Fibroblast of skin of right quadriceps (primary cell): ENCODE measurements around the gene COL1A2.

Experiments used
- DNase-seq: peaks from one replicate; pipeline ENCODE4 v3.0.0-alpha.2; 2013

COL1A2 gene

GRCh38 chr7:94394437-94395140 lies at the start of gene COL1A2:
Gene COL1A2, plus strand, starts transcription at chr7:94394895. Its CDS starts 137 bp downstream, at chr7:94395032.
- peak; percentile 100 for DNase-seq

DNA sequence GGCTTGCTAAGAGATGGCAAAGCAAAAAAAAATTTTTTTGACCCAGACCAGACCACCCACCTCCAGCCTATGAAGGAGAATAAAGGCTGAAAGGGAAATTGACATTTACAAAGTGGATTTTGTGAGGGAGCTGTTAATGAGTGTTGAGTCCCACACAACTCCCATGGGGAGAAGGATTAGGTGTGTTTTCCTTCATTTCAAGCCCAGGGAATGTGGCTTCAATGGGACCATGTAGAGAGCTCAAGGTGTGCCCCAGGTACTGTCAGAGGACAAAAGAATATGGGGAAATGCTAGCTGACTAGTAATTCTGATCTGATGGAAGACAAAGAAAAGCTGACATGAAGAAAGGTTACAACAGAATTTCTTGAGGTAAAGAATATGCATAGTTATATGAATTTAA lies 48.8 kb upstream of the COL1A2 start:
- DNase-seq, result no peak

DNA sequence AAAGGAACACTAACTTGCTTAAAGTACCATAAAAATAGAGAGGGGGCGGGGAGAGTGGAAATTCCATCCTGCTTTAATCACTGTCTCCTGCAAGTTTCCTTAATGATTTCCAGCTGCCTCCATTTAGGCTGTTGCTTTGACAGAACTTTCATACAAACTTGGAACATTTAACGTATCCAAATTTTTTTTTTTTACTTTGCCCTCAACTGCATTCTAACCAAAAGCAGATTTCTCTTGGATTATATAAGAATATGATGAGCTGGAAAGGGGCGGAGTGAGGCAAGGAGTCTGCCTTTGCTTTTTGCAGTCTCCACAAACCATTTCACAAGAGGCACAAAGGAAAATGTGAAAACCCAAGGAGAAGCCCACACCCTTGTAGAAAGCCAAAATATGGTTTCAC lies 46.6 kb upstream of the COL1A2 start:
- DNase-seq, result peak; percentile 99

DNA sequence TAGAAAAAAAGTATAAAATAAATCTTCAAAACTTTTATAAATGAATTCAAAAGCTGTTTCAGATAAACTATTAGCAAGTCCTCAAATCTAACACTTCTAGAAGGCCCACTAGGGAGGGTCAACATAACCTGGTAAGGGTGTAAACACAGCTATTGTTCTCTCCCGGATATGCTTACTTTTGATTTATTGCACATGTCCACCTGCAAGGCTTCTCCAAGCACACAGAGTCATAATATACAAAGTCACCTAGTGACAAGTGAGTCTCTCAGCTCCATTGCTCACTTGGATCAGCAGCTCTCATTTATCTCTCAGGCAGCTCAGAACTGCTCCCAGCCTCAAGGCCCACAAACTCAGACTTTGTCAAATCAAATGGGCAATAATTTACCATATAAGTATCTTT lies 44.0 kb upstream of the COL1A2 start:
- no peak for DNase-seq

DNA sequence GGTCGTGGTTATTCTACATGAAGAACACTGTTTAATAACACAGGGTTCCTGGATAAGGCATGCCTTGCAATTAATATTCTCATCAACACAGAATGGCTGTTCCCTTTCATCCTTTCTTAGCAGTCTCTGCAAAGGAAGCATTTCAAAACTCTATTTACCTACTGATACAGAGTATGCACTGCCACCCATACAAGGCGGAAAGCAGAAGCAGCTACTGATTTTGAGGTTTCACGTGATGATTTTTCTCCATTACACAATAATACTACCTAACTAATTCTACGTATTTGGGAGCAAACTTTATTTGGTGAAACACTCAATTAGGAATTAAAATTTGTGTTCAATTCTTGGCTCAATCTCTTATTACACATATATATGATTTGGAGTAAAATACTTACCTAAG lies 43.0 kb upstream of the COL1A2 start:
- DNase-seq, result no peak

DNA sequence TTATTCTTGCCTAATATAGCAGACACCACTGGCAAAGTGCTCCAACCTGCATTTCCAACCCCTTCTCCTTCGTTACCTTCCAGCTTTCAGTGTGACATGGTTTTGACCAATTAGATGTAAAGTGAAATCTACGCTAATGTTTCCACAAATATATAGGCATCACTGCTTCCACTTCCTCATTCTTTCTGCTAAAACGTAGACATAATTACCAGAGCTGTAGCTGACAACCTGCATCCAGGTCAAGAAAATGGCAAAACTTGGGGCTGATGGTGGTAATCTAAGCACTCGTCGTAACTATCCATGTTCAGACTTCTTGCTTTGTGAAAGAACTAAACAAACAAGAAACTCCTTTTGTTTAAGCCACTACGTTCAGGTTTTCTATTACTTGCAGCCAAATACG lies 41.8 kb upstream of the COL1A2 start:
- no peak for DNase-seq

DNA sequence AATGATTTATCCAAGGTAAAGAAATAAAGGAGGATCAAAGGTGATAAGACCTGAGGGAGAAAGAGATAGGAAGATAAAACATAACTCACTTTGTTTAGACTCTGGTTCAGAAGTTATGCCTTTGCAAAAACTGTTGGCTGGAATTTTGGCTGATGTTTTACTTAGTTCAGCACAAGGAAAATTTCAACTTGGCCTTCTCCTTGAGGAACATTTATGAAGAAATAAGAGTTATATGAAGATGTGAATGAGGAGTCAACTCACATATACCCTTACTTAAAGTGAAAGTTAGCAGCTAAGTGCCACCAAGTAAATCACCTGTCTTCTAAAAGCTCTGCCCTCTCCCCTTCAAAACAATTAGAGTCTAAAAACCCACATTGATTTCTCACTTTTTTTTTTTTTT lies 39.7 kb upstream of the COL1A2 start:
- DNase-seq, result no peak

DNA sequence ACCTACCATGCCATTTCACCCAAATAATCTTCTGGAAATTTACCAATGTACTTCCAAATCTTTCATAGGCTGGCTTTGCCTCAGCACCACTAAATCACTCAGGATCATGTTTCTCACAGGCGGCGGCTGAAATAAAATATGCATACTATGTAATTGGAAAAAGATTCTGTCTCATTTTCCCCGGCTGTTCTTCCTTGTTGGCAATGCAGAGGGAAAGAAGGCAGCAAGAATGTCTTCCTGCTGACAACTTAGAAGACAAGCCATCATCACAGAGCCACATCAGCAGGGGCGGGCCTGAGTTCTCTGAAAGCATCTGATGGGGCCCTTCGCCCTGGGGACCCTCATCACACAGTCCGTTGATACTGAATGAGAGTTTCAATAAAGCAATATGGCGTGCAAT lies 39.2 kb upstream of the COL1A2 start:
- DNase-seq, result peak; percentile 85

GRCh38 chr7:94357076-94357475 lies 37.6 kb upstream of the COL1A2 start:
- DNase-seq, result no peak

DNA sequence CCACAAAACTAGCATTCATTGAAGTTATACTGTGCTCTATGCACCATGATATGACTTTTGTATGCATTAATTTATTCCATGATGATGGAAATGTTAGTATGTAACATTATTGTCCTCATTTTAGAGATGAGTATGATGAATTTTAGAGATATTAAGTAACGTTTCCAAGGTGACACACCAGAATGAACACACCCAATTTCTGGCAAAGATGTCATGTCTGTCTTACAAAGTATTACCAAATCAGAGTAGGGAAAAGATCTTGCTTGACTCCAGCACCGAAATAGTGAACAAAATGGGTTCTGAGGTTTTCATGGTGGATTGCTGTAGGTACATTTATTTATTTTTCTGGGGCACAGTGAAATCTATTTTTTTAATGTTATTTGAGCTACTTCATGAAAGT lies 33.8 kb upstream of the COL1A2 start:
- no peak for DNase-seq

DNA sequence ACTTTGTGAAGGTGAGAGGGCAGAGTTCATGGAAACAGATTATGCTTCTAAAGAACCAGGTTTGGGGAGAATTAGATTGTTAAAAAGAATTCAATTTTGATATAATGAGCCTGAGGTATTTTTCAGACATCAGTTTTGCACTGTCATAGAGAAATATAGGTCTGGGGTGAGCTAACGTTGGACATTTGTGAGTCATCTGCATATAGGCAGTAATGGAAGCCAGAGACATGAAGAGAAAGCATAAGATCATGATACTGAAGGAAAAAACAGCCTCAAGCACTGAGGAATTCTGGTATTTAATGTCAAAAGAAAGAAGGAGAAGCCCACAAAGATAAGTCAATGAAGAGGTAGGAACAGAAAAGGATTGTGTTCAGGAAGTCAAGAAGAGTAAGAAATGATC lies 32.4 kb upstream of the COL1A2 start:
- peak; percentile 54 for DNase-seq

DNA sequence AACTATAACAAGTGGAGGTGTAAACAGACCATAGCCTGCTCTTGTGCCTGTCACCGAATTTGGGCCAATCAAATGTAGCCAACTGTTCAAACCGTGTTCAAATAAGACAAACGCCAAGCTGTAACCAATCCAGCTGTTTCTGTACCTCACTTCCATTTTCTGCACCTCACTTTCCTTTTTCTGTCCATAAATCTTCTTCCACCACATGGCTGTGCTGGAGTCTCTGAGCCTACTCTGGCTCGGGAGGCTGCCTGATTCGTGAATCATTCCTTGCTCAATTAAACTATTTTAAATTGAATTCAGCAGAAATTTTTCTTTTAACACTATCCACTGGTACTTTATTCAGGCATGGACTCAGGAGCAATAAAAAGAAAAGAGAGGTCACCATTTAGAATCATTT lies 29.9 kb upstream of the COL1A2 start:
- peak; percentile 55 for DNase-seq

DNA sequence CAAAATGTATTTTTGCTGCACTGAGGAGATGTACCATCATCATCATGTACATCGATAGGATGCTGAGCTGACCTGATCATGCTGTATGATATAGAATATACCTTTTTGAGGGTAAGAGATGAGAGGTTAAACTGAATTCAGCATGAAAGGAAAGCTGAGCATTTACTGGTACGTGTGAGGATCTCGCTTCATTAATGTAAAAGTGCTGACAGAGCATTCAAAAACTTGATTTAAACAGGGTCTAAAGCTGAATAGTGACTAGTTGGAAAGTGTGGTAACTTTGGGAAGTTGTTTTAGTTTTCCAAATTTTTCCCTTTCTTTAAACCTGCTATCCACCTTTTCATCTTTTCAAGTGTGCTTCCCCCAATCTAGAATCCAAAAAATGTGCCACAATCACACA lies 28.5 kb upstream of the COL1A2 start:
- DNase-seq, result no peak

DNA sequence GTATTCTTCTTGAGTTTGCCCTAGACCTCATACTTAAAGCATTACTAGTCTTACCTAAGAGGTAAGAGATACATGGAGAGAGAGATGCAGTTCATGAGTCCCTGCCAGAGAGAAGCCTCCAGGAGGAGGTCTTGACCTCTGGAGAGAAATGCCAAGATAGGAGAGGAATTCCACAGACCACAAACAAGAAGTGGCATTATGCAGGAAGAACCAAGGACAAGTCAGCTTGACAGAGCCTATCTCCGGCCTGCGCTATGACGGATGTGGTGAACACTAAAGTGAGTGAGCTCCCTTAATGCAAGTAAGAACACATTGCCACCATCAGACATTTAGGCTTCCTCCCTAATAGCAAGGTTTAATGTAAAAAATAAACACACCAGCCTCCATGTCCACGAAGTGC lies 27.9 kb upstream of the COL1A2 start:
- DNase-seq, result no peak

DNA sequence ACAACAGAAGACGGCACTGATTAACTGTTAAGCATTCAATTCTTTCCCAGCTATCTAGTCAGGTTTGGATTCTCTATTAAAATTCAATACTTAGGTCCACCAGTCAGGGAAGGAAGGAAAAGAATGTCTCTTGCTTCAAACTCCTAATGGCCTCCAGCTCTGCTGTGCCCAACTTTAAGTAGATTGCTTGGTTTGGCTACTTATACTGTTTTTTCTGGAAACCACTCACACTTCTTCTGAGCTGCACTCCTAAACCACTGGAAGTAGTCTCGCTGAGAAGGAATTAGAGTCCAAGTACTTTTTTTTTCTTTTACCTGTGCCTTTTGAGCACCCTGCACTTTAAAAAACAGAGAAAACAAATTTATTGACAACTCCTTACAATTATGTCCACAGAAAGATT lies 26.7 kb upstream of the COL1A2 start:
- peak; percentile 75 for DNase-seq

DNA sequence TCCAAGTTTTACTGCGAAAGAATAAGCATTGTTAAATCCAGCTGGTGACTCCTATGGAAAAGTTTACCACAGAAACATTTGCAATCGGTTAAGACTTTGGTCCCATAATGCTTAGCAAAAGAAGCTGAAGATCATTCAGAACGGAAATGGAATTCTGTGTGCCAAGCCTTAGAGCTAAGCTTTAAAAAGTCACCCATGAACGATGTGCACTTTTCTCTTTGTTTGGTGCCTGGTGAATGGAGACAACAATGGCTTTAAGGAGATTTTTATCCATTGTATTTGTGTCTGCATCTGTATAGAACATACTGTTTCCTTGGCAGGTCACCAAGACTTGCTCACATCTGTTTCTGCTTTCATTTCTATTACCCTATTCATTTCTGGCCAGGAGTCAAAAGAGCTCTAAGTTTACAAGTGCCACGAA lies 26.3 kb upstream of the COL1A2 start:
- peak; percentile 92 for DNase-seq

- peak; percentile 96 for DNase-seq
Observed at GRCh38 chr7:94374231-94374630, 20.5 kb upstream of the COL1A2 start.

GRCh38 chr7:94374721-94375566 lies 19.8 kb upstream of the COL1A2 start:
- DNase-seq, result peak; percentile 96

DNA sequence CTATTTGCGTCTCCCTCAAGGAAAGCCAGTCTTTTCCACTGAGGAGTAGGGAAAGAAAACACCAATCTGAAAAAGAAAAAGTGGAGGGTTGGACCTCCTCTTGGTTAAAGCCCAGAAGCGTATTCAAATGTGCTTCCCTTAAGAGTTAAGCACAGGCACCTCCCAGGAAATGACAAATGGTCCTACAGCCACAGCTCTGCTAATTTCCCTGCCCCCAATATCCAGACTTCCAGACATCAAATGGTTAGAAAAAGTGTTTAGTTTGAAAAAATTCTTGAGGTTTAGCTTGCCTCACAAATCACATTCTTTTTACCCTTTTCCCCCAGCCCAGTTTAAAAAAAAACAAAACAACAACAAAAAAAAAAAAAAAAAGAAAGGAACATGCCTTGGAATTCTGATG lies 19.0 kb upstream of the COL1A2 start:
- DNase-seq, result peak; percentile 99

- DNase-seq, result no peak
Observed at GRCh38 chr7:94376281-94376680, 18.4 kb upstream of the COL1A2 start.

GRCh38 chr7:94378356-94378755 lies 16.3 kb upstream of the COL1A2 start:
- DNase-seq, result no peak

DNA sequence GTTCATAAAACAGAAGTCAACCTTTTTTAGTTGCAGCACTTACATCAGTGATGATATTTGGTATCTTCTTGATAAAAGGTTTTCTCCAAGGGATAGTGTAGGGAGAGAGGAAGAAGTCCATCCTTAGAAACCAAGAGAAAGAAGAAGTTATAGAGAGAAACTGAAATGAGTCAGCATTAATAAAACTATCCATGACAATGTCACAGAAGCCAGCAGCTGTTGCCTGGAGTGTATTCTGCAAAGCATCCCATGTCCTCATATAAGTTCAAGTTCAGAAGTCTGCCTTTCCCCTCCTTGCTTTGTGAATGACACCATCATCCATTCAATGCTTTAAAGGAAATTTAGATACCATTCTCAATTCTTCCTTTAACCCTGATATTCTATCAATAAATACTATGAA lies 14.4 kb upstream of the COL1A2 start:
- no peak for DNase-seq

DNA sequence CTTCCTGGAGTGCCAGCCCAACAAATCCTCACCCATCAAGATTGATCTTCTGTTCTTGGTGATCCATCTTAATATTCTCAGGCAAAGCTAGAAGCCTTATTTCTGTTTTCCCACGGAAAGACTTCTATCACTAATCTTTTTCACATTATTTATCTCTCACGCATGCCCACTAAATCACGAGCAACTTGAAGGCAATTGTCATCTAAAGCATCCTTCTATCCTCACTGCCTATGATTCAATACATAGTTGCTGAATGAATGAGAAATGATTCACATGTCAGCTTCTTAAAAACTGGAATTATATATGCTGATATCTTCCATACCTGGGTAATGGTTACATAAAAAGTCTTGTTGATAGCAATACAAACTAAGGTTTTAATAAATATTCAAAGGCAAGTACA lies 12.6 kb upstream of the COL1A2 start:
- DNase-seq, result peak; percentile 81

- DNase-seq, result peak; percentile 58
Observed at GRCh38 chr7:94382746-94383145, 11.9 kb upstream of the COL1A2 start.
